ENCODE results near the gene KHNYN.

- TF ChIP-seq CTCF (conservative IDR thresholded peaks at IDR 0.05) (no peak), ZFX (IDR thresholded peaks at IDR 0.05) (no peak)
These were observed 943 bp upstream of the KHNYN start for GRCh38 chr14:24428628-24429394.

All from C4-2B (cell line).